KOPT-K1 (cell line): ENCODE measurements around the gene SYT7.

Source experiments
- H3K27ac ChIP-seq: fragments of 200-600 bp; sonication (generic); 2 replicates; pipeline ENCODE4 v1.5.1; 2016; ENCODE audit warnings: antibody characterized with exemption, mild to moderate bottlenecking, low read depth, low read length; ENCODE audit not compliant: poor library complexity, severe bottlenecking
- H3K36me3 ChIP-seq: fragments of 200-600 bp; sonication (generic); 2 replicates; pipeline ENCODE4 v1.5.1; 2017; ENCODE audit warnings: antibody characterized with exemption, mild to moderate bottlenecking, low read length, moderate library complexity; ENCODE audit not compliant: insufficient read depth
- H3K9me3 ChIP-seq: fragments of 200-600 bp; sonication (generic); 2 replicates; pipeline ENCODE4 v1.5.1; 2017; ENCODE audit warnings: antibody characterized with exemption, low read length, mild to moderate bottlenecking; ENCODE audit not compliant: insufficient read depth, poor library complexity, severe bottlenecking

SYT7 gene

DNA sequence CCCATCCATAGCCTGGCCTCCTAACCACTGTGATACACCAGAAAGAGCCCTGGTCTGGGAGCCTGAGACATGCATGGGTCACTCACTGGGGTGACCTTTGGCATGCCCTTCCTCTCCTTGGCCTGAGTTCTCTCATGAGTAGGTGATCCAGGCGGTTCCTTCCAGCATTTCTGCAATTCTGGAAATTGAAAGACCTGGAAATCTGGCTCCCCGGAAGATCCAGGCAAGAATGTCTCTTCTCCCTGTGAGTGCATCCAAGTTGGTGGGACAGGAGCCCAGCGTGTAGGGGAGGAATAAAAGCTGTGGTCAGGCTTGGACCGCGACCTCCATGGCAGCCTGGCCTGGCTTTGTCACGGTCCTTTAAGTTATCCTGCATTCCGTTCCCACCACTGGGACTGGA is 16.1 kb upstream of the SYT7 start:
- H3K27ac ChIP-seq: no peak overlapping the region

DNA sequence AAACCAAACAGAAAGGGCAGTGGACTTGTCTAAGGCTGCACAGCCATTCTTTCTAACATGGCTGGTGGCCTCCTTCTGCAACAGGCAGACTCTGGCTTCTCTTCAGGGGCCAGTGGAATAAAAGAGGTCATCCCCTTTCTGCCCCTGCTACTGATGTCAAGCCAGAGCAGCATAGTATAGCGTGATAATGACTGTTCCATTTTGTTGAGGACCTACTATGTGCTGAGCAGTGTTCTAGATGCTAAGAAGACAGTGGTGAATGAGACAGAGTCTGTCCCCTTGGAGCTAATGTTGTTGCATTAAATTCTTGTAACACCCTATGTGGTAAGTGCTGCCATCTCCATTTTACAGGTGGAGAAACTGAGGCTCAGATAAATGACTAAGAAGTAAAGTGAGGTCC is 15.7 kb upstream of the SYT7 start:
- Histone ChIP-seq H3K36me3 (no peaks in the 10 kb centered on the region), H3K27ac (no peak overlapping the region), H3K9me3 (no peaks in the 10 kb centered on the region)

More for the DNA sequence above, 16.1 kb upstream of the SYT7 start:
- Histone ChIP-seq H3K36me3 (no peaks in the 10 kb centered on the region), H3K9me3 (no peaks in the 10 kb centered on the region)

DNA sequence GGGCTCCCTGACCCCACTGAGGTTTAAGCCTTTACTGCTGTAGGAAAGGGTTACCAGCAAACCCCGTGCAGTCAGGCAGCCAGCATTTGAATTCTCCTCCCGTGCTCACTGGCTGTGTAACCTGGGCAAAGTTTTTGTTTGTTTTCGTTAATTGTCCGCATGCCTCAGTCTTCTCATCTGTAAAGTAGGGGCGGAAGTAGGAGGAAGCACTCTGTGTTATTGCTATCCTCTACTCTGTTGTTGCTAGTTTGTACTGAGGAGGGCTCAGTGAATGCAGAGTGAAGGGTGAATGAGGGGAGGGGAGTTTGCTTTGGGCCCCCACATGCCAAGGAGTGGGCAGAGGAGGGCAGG is 14.0 kb upstream of the SYT7 start:
- no peak overlapping the region for H3K27ac ChIP-seq
- no peaks in the 10 kb centered on the region for H3K9me3 ChIP-seq
- H3K36me3 ChIP-seq: no peaks in the 10 kb centered on the region

DNA sequence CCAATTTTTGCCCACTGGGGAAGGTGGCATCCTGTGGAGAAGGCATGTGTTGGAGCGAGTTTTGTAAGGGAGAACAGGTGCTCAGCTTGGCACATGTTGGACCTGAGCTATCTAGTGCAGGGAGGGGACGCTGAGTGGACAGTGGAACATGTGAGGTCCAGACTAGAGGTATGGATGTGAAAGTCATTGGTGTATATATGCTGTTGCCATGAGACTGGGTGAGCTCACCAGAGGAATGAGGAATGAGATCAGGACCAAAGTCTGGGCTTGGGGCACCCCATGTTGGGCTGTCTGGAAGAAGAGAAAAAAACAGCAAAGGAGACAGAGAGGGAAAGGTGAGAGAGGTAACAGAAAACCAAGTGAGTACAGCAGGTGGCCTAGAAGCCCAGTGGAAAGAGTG is 12.3 kb upstream of the SYT7 start:
- H3K27ac ChIP-seq: no peak overlapping the region
- no peaks in the 10 kb centered on the region for H3K36me3 ChIP-seq
- H3K9me3 ChIP-seq: no peaks in the 10 kb centered on the region

DNA sequence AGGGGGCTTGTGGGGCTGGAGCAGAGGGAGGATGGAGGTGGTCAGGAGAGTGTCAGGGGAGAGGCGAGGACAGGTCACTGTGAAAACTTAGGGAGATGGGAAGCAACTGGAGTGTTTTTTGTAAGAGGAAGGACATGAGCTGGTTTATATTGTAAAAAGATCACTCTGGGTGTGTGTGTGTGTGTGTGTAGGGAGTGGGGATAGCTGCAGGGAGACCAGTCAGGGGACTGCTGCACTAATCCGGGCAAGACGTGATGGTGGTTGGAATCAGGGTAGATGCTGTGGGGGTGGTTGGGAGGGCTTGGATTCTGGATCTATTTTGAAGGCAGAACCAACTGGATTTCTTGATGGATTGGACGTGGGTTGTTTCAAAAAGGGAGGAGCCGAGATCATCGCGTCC is 11.3 kb upstream of the SYT7 start:
- H3K36me3 ChIP-seq: no peaks in the 10 kb centered on the region
- H3K27ac ChIP-seq: no peak overlapping the region

DNA sequence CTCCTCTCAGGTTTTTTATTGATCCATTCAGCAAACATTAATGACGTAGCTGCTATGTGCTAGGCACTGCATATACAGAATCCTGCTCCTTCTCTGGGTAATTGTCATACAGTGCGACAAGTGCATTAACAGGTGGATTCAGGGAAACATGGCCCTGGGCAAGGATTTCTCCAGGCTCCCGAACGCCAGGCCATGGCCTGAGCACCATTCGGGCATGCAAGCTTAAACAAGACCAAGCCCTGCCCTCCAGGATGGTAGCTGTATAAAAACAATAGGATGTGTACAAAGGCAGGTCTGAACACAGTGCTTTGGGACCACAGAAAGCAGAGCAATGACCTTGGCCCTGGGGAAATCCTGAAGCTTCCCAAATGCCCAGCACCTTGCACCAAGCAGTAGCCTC is 9.1 kb upstream of the SYT7 start:
- Histone ChIP-seq H3K9me3 (no peaks in the 10 kb centered on the region), H3K36me3 (no peaks in the 10 kb centered on the region), H3K27ac (no peak overlapping the region)

More for the DNA sequence above, 11.3 kb upstream of the SYT7 start:
- no peaks in the 10 kb centered on the region for H3K9me3 ChIP-seq

DNA sequence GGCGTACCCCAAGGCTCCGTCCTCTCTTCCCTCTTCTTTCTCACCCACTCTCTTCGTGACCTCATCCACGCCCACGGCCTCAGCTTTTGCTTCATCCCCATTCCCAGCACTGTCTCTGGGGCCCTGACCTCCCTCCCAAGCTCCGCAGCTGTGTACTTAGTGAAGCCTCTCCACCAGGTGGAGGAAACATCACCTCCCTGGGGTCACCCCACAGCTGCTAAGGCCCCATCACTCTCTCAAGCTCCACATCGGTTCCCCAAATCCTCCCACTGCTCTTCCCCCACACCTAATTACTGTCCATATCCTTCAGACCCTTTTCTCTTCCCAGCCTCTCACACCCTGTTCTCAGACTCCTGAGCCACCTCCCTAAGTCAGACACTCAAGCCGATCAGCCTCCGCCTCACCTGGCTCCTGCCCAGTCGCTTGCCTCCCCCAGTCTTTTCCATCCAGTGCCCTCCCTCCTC is 7.9 kb upstream of the SYT7 start:
- Histone ChIP-seq H3K9me3 (no peaks in the 10 kb centered on the region), H3K27ac (no peak overlapping the region)

DNA sequence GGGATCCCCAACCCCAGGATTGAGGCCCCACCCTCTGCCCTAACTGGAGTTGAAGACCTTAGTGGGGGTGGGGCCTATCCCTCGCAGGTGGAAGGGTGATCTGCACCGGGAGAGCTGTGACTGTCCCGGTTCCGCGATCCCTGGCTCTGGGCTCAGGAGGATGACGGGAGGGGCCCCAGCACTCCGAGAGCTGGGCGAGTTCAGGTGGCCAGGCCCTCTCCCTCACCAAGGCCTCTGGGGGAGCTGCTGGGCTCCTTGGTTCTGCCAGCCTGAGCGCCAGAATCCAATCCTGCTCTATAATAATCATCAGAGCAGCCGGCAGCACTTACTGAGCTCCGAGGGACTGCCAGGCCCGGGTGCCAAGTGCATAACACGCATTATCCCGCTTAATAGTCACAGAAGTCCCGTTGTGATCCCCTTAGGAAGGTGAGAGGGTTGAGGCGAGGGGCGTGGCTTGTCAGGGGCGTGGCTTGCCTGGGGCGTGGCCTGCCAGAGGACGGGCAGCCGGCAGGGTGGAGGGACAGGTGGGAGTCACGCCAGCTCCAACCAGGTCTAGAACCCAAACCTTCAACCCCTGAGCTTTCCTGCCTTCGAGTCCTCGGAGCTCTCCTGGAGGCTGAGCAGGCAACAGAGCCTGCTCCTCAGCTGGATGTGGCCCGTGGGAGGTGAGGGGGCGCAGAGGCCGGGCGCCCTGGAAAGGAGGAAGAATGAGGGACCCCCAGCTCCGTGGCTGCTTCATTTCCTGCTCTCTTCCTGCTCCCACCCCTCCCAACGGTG is 7.3 kb upstream of the SYT7 start:
- Histone ChIP-seq H3K9me3 (no peaks in the 10 kb centered on the region), H3K36me3 (no peaks in the 10 kb centered on the region), H3K27ac (no peak overlapping the region)

More for the DNA sequence above, 7.9 kb upstream of the SYT7 start:
- no peaks in the 10 kb centered on the region for H3K36me3 ChIP-seq

DNA sequence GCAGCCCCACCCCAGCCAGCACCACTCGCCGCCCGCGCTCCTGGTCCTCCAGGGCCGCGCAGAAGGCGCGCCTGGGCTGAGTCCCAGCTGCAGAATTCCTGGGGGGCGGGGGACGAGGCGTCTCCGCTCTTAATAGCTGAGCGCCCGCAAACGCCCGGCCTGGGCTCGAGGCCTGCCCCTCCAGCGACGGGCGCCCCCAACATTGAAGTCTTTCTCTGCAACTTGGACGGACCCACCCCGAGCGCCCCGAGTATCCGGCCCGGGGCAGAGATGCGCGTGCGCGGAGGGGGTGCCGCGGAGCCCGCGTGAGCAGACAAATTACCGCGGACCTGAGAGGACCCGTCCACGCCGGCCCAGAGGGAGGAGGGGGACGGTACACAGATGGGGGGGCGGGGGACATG is 6.7 kb upstream of the SYT7 start:
- Histone ChIP-seq H3K9me3 (no peaks in the 10 kb centered on the region), H3K36me3 (no peaks in the 10 kb centered on the region), H3K27ac (no peak overlapping the region)

DNA sequence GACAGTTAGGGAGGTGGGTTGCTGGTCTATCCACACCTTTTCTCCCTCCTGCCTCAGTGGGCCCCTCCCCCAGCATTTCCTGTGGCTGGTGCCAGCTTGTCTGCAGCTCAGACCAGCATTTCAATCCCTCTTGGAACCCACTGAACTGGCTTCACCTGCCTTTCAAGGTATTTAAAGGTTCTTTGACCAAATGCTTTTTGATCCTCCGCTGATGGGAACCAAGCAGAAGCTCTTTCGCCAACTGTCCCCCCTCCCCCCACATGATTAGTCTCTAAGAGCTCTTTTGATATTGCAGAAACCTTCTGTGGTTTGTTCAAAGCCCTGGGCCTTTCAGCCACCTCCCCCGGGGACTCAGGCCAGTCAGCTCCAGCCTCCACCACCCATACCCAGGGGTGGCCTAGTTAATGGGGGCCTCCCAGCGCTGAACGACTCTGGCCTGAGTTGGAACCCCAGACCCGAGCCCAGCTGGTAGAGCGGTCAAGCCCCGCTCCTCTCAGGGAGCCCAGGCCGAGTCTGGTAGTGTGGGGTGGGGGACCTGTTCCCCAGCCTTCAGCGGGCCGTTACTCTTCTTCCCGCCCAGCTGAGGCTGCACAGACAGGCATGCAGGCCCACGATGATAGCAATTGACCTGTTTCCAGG is 6.0 kb upstream of the SYT7 start:
- Histone ChIP-seq H3K36me3 (no peaks in the 10 kb centered on the region), H3K27ac (no peak overlapping the region), H3K9me3 (no peaks in the 10 kb centered on the region)

DNA sequence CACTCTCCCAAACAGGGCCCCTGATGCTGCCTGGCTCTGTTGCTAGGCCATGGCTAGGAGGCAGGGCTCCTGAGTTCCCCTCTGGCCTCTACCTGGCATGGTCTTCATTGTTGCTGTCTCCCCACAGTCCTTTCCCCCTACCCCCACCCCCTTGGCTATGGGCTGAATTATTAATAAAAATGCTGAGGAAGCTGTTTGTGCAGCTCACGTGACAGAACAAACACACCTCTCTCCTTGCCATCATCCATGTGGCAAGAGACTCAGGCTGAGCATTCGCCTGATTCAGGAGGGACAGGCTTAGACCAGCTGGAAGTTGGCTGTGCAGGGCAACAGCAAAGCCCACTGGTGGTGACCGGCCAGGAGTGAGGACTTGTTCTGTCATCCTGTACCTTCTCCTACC is 4.2 kb upstream of the SYT7 start:
- Histone ChIP-seq H3K36me3 (no peaks in the 10 kb centered on the region), H3K9me3 (no peaks in the 10 kb centered on the region), H3K27ac (no peak overlapping the region)

DNA sequence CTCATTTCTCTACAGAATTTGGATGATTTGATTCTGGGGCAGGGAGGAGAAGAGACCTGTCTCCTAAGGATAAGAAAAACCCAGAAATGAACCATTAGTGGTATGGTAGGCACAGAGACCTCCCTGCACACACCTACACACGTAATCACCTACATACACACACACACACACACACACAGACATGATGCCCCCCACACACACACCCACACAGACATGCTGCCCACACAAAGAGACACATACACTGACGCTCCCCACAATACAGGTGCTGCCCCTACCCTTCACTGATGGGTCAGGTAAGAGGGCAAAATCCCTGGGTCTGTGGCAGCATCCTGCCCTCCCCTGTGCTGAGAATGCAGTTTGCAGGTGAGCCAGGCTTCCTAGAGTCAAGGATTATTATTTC is 1.1 kb upstream of the SYT7 start:
- H3K27ac ChIP-seq: no peak overlapping the region
- no peaks in the 10 kb centered on the region for H3K9me3 ChIP-seq

DNA sequence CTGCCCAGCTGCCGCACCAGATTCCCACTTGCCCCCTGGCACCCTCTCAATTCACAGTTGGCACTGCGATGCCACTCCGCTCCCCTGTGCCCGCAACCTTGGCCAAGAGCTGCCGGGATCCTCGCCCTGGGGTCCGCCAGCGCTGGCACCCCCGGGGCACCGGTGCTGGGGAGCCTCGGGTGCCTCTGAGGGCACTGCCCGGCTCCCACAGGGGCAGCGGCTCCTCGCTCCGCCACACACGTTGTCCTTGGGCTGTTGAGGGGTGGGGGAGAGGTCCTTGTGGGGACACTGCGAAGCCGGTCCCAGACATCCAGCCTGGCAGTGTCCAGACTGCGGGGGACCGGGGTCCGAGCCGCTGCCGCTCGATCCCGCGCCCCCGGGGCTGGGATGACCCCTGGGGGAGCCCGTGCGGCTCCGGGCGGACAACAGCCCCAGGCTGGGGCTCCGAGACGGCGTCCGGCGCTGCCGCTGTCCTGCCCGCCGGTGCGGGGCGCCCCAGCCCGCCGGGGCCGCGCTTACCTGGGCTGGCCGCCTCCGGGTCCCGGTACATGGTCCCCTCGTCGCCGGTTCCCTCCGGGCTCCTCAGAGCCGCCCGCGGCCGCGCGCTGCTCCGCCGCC is 496 bp downstream of the SYT7 start:
- Histone ChIP-seq H3K9me3 (no peaks in the 10 kb centered on the region), H3K27ac (no peak overlapping the region), H3K36me3 (no peaks in the 10 kb centered on the region)

More for the DNA sequence above, 1.1 kb upstream of the SYT7 start:
- H3K36me3 ChIP-seq: no peaks in the 10 kb centered on the region

DNA sequence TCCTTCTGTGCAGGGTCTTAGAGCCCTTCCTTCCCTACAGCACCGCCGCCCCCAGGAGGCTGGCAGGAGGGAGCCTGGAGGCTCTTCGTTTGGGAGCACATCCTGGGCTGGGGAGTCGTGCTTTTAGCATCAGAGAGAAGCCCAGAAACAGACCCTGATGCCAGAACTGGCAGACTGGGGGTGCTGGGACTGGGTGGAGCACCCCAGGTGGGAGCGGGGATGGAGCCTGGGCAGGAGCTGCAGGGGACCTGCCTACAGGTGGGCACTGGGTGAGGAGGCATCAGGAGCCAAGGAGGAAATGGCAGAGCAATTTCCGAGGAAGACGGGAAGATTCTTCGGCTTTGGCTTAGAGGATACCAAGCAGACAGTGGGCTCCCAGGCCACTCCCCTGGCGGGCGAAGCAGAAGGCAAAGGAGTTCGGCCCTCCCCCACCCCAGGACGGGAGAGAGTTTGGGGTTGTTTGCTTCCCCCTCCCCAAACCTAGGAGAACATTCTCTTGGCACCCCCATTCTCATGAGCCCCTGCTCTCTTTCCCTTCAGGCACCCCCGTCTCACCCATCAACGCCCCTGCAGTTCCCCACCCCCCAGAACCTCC is 1.1 kb downstream of the SYT7 start:
- H3K9me3 ChIP-seq: no peaks in the 10 kb centered on the region
- no peaks in the 10 kb centered on the region for H3K36me3 ChIP-seq
- H3K27ac ChIP-seq: no peak overlapping the region
